ENCODE data around the gene SYN1.

Gene SYN1

GRCh38 chrX:47623540-47624027 lies 3.9 kb upstream of the SYN1 start:
- H3K27ac ChIP-seq, result no peak overlapping the region
- no peak for DNase-seq (ENCODE audit: low spot score)
- TF ChIP-seq, protein P1, sequence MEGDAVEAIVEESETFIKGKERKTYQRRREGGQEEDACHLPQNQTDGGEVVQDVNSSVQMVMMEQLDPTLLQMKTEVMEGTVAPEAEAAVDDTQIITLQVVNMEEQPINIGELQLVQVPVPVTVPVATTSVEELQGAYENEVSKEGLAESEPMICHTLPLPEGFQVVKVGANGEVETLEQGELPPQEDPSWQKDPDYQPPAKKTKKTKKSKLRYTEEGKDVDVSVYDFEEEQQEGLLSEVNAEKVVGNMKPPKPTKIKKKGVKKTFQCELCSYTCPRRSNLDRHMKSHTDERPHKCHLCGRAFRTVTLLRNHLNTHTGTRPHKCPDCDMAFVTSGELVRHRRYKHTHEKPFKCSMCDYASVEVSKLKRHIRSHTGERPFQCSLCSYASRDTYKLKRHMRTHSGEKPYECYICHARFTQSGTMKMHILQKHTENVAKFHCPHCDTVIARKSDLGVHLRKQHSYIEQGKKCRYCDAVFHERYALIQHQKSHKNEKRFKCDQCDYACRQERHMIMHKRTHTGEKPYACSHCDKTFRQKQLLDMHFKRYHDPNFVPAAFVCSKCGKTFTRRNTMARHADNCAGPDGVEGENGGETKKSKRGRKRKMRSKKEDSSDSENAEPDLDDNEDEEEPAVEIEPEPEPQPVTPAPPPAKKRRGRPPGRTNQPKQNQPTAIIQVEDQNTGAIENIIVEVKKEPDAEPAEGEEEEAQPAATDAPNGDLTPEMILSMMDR (IDR thresholded peaks at IDR 0.05), result no peak
- H3K4me3 ChIP-seq, result peak overlapping the region; percentile 53

DNA sequence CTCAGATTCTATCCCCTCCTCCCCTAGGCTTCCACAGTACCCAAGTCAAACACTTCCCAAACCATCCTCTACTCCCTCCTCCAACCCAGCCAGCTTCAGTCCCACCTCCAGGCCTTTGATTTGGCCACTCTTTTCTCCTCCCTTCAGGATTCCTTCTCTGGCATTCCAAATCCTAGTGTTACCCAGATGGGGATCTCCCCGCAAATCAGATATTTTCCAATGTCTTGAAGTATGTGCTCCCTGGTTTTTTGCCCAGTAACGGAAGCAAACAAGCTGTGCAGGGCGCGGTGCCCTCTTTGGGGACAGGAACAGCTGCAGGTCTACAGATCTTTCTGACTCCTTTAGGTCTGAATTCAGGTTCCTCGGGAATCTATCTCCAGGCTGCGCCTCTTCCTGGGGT lies 2.2 kb upstream of the SYN1 start:
- Histone ChIP-seq H3K4me3 (no peak overlapping the region), H3K27ac (no peak overlapping the region)
- TF ChIP-seq, protein P1 (IDR thresholded peaks at IDR 0.05), result no peak
- peak; percentile 9 for DNase-seq (ENCODE audit: low spot score)

DNA sequence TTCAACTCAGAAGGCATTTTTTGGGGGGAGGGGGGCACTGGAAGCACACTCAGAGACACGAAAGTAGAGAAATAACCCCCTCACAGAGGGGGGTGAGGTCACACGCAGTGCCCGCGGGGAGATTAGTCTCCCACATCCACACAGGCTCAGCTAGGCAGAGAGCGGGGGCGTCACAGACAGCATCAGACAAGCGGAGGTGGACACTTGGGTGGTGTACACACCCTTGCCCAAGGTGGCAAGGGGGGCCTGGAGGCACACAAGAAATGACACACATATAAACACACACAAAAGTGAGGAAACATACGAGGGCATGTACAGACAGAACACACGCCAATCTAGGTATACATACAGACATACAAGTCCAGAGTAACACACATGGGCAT lies 637 bp upstream of the SYN1 start:
- no peak for DNase-seq (ENCODE audit: low spot score)
- TF ChIP-seq, protein P1 (IDR thresholded peaks at IDR 0.05), result no peak
- H3K4me3 ChIP-seq, result no peak overlapping the region
- H3K27ac ChIP-seq, result no peak overlapping the region

GRCh38 chrX:47618923-47619485 lies 653 bp downstream of the SYN1 start:
- Histone ChIP-seq H3K4me3 (peak overlapping the region; percentile 67), H3K27ac (no peak overlapping the region)
- DNase-seq (ENCODE audit: low spot score), result no peak
- TF ChIP-seq, protein P1 (IDR thresholded peaks at IDR 0.05), result no peak

GRCh38 chrX:47614618-47615017 lies 5.0 kb downstream of the SYN1 start:
- Histone ChIP-seq H3K27ac (no peak overlapping the region), H3K4me3 (no peak overlapping the region)
- TF ChIP-seq, protein P1 (IDR thresholded peaks at IDR 0.05), result no peak
- DNase-seq (ENCODE audit: low spot score), result no peak

- no peak overlapping the region for H3K27ac ChIP-seq
- no peak for DNase-seq (ENCODE audit: low spot score)
- TF ChIP-seq, protein P1 (IDR thresholded peaks at IDR 0.05), result no peak
- no peak overlapping the region for H3K4me3 ChIP-seq
Observed at GRCh38 chrX:47613082-47613481, 6.6 kb downstream of the SYN1 start.

DNA sequence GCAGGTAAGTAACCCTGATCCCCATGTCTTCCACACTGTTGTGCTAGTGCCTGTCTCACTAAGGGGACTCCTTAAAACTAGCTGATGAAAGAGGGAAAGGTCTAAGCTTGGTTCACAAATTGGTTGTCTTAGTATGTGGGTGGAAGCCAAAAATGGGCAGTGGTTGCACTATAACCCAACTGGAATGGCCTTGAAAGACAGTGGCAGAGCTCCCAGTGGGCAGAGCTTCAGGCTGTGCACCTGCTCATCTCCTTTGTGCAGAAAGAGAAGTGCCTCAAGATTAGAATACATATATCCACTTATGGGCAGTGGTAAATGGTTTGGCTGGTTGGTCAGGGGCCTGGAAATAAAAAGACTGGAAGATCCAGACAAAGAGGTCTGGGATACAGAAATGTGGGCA lies 7.2 kb downstream of the SYN1 start:
- H3K4me3 ChIP-seq, result no peak overlapping the region
- TF ChIP-seq, protein P1 (IDR thresholded peaks at IDR 0.05), result no peak
- DNase-seq (ENCODE audit: low spot score), result no peak
- no peak overlapping the region for H3K27ac ChIP-seq

All from coronary artery (tissue), 2 donors.